ENCODE results near the gene TTC3.

Gene TTC3

GRCh38 chr21:37062593-37062935 is 10.5 kb upstream of the TTC3 start:
- DNase-seq (ENCODE audit: low read depth): no peak

DNA sequence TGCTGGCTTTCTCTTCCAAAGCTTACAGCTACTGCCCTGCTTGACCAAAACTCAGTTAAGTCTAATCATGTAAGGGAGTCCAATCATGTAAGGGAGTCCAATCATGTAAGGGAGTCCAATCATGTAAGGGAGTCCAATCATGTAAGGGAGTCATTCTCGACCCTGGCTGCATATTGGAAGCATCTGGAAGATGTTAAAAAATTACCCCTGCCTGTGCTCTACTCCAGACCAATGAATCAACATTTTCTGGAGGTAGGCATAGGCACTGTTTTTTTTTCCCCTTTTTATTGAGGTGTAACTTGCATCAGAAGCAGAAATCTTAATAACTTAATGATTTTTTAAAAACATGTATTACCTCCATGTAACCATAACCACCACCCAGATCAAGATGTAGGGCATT is 9.6 kb upstream of the TTC3 start:
- DNase-seq (ENCODE audit: low read depth): no peak

DNA sequence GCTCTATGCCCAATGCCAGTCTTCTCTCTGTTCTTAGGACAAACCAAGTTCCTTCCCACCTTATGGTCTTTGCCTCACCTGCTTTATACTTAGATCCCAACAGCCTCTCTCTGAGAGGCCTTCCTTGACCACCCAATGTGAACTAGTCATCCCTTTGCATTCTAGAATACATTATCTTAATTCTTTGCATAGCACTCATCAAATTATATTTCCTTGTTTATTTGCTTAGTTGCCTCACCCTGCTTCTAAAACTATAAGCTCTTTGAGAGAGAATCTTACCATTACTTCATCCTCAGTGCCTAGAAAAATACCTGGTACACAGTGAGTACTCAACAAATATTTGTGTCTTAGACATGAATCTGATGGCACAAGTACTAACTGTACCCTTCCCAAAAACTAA is 8.2 kb upstream of the TTC3 start:
- DNase-seq (ENCODE audit: low read depth): peak; percentile 22

- no peak for DNase-seq (ENCODE audit: low read depth)
Measured at GRCh38 chr21:37065561-37066177, 7.4 kb upstream of the TTC3 start.

GRCh38 chr21:37071561-37072273 is 1.3 kb upstream of the TTC3 start:
- DNase-seq (ENCODE audit: low read depth): peak; percentile 81

GRCh38 chr21:37072274-37072987 is 623 bp upstream of the TTC3 start:
- peak; percentile 79 for DNase-seq (ENCODE audit: low read depth)

GRCh38 chr21:37073417-37074196 is 553 bp downstream of the TTC3 start:
- peak; percentile 32 for DNase-seq (ENCODE audit: low read depth)

- peak; percentile 17 for DNase-seq (ENCODE audit: low read depth)
Measured at GRCh38 chr21:37074197-37074510, 1.1 kb downstream of the TTC3 start.

GRCh38 chr21:37074546-37074945 is 1.5 kb downstream of the TTC3 start:
- no peak for DNase-seq (ENCODE audit: low read depth)

- no peak for DNase-seq (ENCODE audit: low read depth)
Measured at GRCh38 chr21:37075214-37075770, 2.2 kb downstream of the TTC3 start.

- DNase-seq (ENCODE audit: low read depth): no peak
Measured at GRCh38 chr21:37076087-37076850, 3.2 kb downstream of the TTC3 start.

DNA sequence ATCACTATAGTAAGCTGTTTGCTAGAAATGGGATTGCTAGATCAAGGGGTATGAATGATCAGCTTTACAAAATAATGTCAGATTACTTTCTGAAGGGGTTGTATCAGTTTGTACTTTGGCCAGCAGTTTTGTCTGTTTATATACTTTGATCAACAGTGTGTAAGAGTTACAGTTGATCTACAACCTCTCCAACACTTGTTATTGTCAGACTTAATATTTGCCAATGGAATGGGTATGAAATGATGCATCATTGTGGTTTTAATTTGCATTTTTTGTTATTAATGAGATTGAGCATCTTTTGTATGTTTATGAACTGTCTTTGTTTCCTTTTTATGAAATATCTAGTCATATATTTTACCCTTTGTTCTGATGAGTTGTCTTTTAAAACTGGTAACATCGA is 4.3 kb downstream of the TTC3 start:
- DNase-seq (ENCODE audit: low read depth): no peak

- DNase-seq (ENCODE audit: low read depth): no peak
Measured at GRCh38 chr21:37079211-37079824, 6.3 kb downstream of the TTC3 start.

GRCh38 chr21:37082375-37082774 is 9.3 kb downstream of the TTC3 start:
- DNase-seq (ENCODE audit: low read depth): no peak

GRCh38 chr21:37082856-37083528 is 9.9 kb downstream of the TTC3 start:
- no peak for DNase-seq (ENCODE audit: low read depth)

GRCh38 chr21:37085726-37086125 is 12.7 kb downstream of the TTC3 start:
- no peak for DNase-seq (ENCODE audit: low read depth)

GRCh38 chr21:37087188-37087587 is 14.1 kb downstream of the TTC3 start:
- DNase-seq (ENCODE audit: low read depth): peak; percentile 74

- peak; percentile 89 for DNase-seq (ENCODE audit: low read depth)
Measured at GRCh38 chr21:37088186-37088735, 15.2 kb downstream of the TTC3 start.

DNA sequence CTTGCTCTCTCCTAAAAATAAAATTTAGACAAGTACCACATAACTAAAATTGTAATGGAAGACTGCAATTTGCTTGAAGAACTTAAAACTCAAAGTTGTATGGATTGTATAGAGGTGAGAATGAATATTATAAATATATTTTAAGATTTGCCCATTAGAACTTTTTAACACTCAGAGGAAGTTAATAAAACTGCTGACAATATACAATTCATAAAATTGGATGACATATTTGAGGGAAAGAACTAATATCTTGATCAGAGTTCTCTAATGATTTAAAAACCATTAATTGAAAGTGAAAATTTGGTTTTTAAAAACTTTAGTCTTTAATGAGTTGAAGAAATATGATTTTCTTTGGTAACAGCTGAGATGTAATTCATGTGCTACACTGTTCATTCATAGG is 20.9 kb downstream of the TTC3 start:
- no peak for DNase-seq (ENCODE audit: low read depth)

DNA sequence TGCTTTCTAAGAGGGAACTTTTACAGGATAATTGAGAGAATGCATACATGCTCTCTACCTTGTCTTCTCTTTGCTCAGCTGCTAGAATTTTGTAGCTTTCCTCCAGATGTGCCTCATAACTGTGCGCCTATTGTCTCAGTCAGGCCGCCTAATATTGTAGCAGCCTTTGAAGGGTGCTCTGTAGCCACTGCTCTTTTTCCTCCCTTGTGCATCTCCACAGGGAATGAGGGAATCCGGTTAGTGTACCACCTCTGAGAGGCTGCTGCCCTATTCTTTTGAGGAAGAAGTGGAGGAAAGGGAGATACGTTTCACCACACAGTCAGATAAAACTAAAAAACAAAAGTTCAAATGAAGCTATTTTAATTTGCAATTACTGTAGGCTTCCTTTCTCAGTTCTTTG is 22.8 kb downstream of the TTC3 start:
- no peak for DNase-seq (ENCODE audit: low read depth)

Measured in iris pigment epithelial cell (primary cell).